T-helper 22 cell (primary cell): Measurements from ENCODE around the gene PDCD5.
"Not testable (repeated sequence)": the region's sequence is repeated elsewhere in the genome, so short reads cannot be mapped to it uniquely, and the experiment has no call there.

ENCODE experiments used
- DNase-seq: peaks from one replicate; pipeline ENCODE4 v3.0.0-alpha.2; 2020; ENCODE audit warnings: low read depth

PDCD5 gene

DNA sequence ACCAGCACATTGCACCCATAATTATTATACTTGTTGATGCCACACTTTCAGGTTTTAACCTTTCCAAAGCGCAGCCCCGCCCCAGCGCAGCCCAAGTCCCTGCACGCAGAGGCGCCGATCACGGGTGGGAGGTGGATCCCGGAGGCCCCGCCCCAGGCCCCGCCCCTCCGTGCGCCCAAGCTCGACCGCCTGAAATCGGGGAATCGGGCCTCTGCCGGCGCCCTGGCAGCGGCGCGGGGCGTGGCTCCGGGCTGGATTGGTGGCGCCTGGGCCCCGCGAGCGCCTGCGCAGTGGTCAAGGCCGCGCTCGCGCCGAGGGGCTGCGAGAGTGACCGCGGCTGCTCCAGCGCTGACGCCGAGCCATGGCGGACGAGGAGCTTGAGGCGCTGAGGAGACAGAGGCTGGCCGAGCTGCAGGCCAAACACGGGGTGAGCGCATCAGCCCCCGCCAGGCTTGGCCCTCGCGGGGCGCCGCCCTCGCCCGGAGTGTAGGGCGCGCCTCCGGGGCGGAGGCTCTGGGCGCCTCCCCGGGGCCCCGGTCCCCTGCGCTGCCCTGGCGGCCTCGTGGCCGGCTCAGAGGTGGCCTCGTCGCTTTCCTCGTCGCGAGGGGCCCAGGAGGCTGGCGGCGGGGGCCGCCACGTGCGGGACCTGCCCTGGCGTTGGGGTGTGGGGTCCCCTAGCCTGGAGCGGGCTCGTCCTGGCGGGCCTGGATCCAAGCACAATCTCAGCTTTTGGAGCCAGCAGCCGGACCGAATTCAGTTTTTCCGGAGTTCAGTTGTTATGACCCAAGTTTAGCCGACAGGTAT is at the start of gene PDCD5:
Gene PDCD5 (plus strand): TSS at position 290 of the 804 bp plus-strand sequence. CDS start 72 bp downstream, at position 362.
- peak; percentile 93 for DNase-seq

DNA sequence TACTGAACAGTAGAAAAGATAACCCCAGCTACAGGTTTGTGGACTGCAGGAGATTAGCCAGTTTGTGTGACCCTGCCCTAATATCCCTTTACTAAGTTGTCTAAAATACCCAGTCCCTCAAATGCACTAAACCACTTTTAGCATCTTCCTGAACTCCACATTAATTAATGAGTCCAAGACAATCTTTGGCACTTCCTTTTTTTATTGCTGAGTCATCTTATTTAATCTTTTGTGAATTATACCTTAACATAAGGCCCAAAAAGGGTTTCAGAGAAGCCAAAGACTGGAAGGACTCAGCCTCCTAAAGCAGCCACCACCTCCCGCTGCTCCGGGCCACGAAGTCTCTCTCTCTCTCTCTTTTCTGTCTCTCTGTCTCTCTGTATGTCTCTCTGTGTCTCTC is 48.8 kb upstream of the PDCD5 start:
- DNase-seq: no peak

GRCh38 chr19:32537580-32537979 is 43.4 kb upstream of the PDCD5 start:
- DNase-seq: no peak

GRCh38 chr19:32539240-32539916 is 41.6 kb upstream of the PDCD5 start:
- DNase-seq: no peak

- no peak for DNase-seq
These were observed 40.4 kb upstream of the PDCD5 start for GRCh38 chr19:32540621-32541020.

- DNase-seq: not testable (repeated sequence)
These were observed 39.6 kb upstream of the PDCD5 start for GRCh38 chr19:32541376-32541775.

DNA sequence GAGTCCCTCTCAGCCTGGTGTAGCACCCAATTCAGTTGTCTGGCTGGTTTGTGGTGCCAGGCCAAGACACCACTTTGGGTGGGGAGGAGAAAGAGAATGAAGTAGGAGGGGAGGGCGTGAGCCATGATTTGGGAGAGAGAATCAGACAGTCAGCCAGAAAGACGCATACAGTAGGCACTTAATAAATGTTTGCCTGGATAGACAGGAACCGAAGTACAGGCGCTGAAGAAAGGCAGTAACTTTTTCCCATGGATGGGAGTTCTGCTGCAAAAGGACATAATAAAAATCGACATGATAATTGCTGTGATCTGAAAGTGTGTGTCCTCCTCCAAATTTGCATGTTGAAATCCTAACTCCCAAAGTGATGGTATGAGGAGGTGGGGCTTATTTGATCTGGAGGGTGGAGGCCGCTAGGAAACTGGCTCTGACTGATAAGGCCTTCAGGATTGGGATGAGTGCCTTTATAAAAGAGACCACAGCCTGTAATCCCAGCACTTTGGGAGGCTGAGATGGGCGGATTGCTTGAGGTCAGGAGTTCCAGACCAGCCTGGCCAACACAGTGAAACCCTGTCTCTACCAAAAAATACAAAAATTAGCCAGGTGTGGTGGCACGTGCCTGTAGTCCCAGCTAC is 38.4 kb upstream of the PDCD5 start:
- DNase-seq: no peak

GRCh38 chr19:32543115-32543900 is 37.7 kb upstream of the PDCD5 start:
- DNase-seq: no peak

GRCh38 chr19:32544917-32545316 is 36.1 kb upstream of the PDCD5 start:
- DNase-seq: no peak

- no peak for DNase-seq
These were observed 30.3 kb upstream of the PDCD5 start for GRCh38 chr19:32550666-32551065.

DNA sequence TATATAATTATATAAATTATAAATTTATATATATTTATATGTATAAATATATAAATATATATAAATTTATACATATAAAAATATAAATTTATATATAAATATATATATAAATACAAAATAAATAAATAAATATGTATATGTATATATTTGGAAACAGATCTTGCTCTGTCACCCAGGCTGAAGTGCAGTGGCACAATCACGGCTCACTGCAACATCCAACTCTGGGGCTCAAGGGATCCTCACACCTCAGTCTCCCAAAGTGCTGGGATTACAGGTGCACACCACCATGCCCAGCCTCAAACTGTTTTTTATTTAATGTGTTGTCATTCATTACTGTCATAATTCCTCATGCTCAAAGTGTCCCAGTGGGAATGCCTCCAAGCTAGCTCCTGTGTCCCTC is 25.2 kb upstream of the PDCD5 start:
- DNase-seq: no peak

GRCh38 chr19:32558607-32559228 is 22.3 kb upstream of the PDCD5 start:
- no peak for DNase-seq

DNA sequence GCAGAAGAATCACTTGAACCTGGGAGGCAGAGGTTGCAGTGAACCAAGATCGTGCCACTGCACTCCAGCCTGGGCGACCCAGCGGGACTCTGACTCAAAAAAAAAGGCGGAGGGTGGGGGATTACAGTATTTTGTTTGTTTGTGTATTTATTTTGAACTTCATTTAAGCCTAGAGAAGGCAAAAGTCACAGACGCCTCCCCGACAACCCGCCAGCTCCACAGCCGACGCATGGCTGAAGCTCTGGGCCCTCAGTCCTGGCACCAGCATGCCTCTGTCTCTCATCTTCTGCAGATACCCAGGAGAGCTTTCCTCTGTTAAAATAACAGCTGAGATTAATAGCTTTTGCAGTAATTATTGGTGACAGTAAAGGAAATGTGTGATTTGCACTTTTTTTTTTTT is 17.2 kb upstream of the PDCD5 start:
- no peak for DNase-seq

DNA sequence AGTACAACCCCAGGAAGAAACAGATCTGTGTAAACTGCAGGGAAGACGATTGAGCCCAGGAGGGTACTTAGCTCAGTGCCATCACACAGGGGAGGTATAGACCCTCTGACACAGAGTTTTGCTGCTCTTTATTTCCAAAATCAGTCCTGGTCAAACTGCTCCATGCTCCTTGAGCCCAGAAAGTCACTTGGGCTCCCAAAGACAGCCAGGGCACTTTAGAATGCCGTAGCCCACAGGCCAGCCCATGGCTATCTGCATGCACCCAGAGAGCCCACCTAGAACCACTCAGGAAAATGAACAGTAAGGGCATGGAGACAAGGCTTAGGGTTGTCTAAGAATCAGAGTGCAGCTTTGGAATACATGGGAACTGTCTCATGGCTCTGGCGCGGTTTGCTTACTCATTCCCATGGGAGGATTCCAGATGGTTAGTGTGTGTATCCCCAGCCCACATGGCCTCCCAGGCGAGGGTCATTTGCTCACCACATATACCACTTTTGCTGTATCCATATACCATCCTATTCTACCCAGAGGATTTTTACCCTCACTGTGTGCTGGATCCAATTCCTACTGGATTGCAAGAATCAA is 14.7 kb upstream of the PDCD5 start:
- no peak for DNase-seq

GRCh38 chr19:32567486-32567885 is 13.5 kb upstream of the PDCD5 start:
- DNase-seq: no peak

GRCh38 chr19:32570081-32570785 is 10.8 kb upstream of the PDCD5 start:
- DNase-seq: peak; percentile 17

GRCh38 chr19:32571471-32572075 is 9.4 kb upstream of the PDCD5 start:
- not testable (repeated sequence) for DNase-seq

GRCh38 chr19:32572700-32573491 is 8.1 kb upstream of the PDCD5 start:
- not testable (repeated sequence) for DNase-seq

DNA sequence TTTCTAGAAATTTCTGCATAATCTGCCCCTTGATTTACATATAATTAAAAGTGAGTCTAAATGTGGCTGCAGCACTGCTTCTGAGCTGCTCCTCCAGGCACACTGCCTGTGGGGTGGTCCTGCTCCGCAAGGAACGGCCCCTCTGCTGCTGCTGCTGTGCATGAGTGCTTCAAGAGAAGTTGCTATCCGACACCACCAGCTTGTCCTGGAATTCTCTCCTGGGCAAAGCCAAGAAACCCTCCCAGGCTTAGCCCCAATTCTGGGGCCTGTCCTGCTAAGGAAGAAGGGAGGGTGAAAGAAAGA is 7.5 kb upstream of the PDCD5 start:
- DNase-seq: no peak

DNA sequence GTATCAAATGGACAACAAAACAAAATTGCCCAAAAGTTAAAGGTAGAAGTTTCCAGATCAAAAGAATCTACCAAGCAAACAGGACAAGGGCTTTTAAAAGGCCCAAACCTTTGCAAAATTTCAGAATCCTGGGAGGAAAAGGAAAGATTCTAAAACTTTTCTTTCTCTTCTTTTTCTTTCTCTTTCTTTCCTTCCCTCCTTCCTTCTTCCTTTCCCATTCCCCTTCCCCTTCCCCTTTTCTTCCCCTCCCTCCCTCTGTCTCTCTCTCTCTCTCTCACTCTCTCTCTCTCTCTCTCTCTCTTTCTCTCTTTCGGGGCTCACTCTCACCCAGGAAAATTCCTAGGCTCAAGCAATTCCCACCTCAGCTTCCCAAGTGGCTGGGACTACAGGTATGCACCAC is 4.2 kb upstream of the PDCD5 start:
- DNase-seq: no peak
